Measurements from ENCODE around the gene DNALI1.
"Not testable (repeated sequence)": the region's sequence is repeated elsewhere in the genome, so short reads cannot be mapped to it uniquely, and the experiment has no call there.

DNALI1 gene

GRCh38 chr1:37570528-37571334 lies 14.0 kb downstream of the DNALI1 start:
- no peaks in the 10 kb centered on the region for H3K4me1 ChIP-seq (ENCODE audit: control insufficient read depth in 1 of 2, insufficient read depth in 1 of 2, low read depth in 1 of 2, low read length in 1 of 2)
- no peak overlapping the region for H3K4me3 ChIP-seq (ENCODE audit: low read depth in 1 of 2, low read length in 1 of 2)
- peaks cover 97% of the 10 kb centered on the region for H3K36me3 ChIP-seq
- H3K9me3 ChIP-seq = no peaks in the 10 kb centered on the region
- H3K27ac ChIP-seq = no peak overlapping the region
- H3K27me3 ChIP-seq = no peaks in the 10 kb centered on the region
- no peak for TF ChIP-seq CTCF (IDR thresholded peaks at IDR 0.05)

GRCh38 chr1:37574834-37575480 lies 18.2 kb downstream of the DNALI1 start:
- Histone ChIP-seq H3K36me3 (peaks cover 80% of the 10 kb centered on the region), H3K4me1 (ENCODE audit: control insufficient read depth in 1 of 2, insufficient read depth in 1 of 2, low read depth in 1 of 2, low read length in 1 of 2) (no peaks in the 10 kb centered on the region), H3K27ac (no peak overlapping the region), H3K4me3 (ENCODE audit: low read depth in 1 of 2, low read length in 1 of 2) (no peak overlapping the region), H3K27me3 (no peaks in the 10 kb centered on the region), H3K9me3 (no peaks in the 10 kb centered on the region)
- no peak for TF ChIP-seq CTCF (IDR thresholded peaks at IDR 0.05)

- H3K27ac ChIP-seq = no peak overlapping the region
- no peak for TF ChIP-seq CTCF (IDR thresholded peaks at IDR 0.05)
- H3K36me3 ChIP-seq = peaks cover 83% of the 10 kb centered on the region
- no peaks in the 10 kb centered on the region for H3K4me1 ChIP-seq (ENCODE audit: control insufficient read depth in 1 of 2, insufficient read depth in 1 of 2, low read depth in 1 of 2, low read length in 1 of 2)
- H3K4me3 ChIP-seq (ENCODE audit: low read depth in 1 of 2, low read length in 1 of 2) = no peak overlapping the region
- H3K27me3 ChIP-seq = no peaks in the 10 kb centered on the region
- no peaks in the 10 kb centered on the region for H3K9me3 ChIP-seq
These were observed 19.0 kb downstream of the DNALI1 start for GRCh38 chr1:37575692-37576091.

- H3K4me1 ChIP-seq (ENCODE audit: control insufficient read depth in 1 of 2, insufficient read depth in 1 of 2, low read depth in 1 of 2, low read length in 1 of 2); H3K9me3 ChIP-seq; H3K4me3 ChIP-seq (ENCODE audit: low read depth in 1 of 2, low read length in 1 of 2); H3K27ac ChIP-seq; H3K27me3 ChIP-seq: not testable (repeated sequence)
- H3K36me3 ChIP-seq = peaks cover 79% of the 10 kb centered on the region
These were observed 27.8 kb downstream of the DNALI1 start for GRCh38 chr1:37584544-37584943.

GRCh38 chr1:37588939-37589338 lies 32.2 kb downstream of the DNALI1 start:
- H3K4me1 ChIP-seq (ENCODE audit: control insufficient read depth in 1 of 2, insufficient read depth in 1 of 2, low read depth in 1 of 2, low read length in 1 of 2) = no peaks in the 10 kb centered on the region
- H3K4me3 ChIP-seq (ENCODE audit: low read depth in 1 of 2, low read length in 1 of 2) = no peak overlapping the region
- H3K27me3 ChIP-seq = no peaks in the 10 kb centered on the region
- peaks cover 71% of the 10 kb centered on the region for H3K36me3 ChIP-seq
- no peaks in the 10 kb centered on the region for H3K9me3 ChIP-seq
- no peak overlapping the region for H3K27ac ChIP-seq
- no peak for TF ChIP-seq CTCF (IDR thresholded peaks at IDR 0.05)

- no peak overlapping the region for H3K27ac ChIP-seq
- no peak for TF ChIP-seq CTCF (IDR thresholded peaks at IDR 0.05)
- no peak overlapping the region for H3K4me3 ChIP-seq (ENCODE audit: low read depth in 1 of 2, low read length in 1 of 2)
- peaks cover 40% of the 10 kb centered on the region for H3K36me3 ChIP-seq
- H3K9me3 ChIP-seq = no peaks in the 10 kb centered on the region
- H3K27me3 ChIP-seq = peaks cover 6% of the 10 kb centered on the region
- H3K4me1 ChIP-seq (ENCODE audit: control insufficient read depth in 1 of 2, insufficient read depth in 1 of 2, low read depth in 1 of 2, low read length in 1 of 2) = peaks cover 21 to 24% of the 10 kb centered on the region in 2 experiments
These were observed 37.0 kb downstream of the DNALI1 start for GRCh38 chr1:37593726-37594125.
